Activated CD4-positive, alpha-beta T cell treated with anti-CD3 and anti-CD28 coated beads, Interleukin-2, amount 50 U/mL, for 24 hours (primary cell): ENCODE results near the gene LRRN4.
"Not testable (repeated sequence)": the region's sequence is repeated elsewhere in the genome, so short reads cannot be mapped to it uniquely, and the experiment has no call there.

Experiments
- DNase-seq, 2 donors: peaks; one replicate each; pipeline ENCODE4 v3.0.0-alpha.2; 2020; ENCODE audit warnings: low read depth in 1 of 2, low spot score in 1 of 2

LRRN4 gene

DNA sequence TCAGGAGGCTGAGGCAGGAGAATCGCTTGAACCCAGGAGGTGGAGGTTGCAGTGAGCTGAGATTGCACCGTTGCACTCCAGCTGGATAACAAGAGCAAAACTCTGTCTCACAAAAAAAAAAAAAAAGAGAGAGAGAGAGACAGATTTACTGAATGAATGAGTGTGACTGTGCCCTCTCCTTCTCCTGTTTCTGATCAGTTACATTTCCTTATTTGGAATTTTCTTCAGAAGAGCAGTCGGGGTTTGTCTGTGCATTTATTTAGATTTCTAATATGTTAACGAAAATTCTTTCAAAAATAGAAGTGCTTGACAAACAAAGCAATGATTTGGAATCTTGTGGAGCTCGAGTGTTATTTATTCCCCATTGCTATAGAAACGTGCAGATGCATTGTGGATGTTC is 6.4 kb upstream of the LRRN4 start:
- no peak for DNase-seq

DNA sequence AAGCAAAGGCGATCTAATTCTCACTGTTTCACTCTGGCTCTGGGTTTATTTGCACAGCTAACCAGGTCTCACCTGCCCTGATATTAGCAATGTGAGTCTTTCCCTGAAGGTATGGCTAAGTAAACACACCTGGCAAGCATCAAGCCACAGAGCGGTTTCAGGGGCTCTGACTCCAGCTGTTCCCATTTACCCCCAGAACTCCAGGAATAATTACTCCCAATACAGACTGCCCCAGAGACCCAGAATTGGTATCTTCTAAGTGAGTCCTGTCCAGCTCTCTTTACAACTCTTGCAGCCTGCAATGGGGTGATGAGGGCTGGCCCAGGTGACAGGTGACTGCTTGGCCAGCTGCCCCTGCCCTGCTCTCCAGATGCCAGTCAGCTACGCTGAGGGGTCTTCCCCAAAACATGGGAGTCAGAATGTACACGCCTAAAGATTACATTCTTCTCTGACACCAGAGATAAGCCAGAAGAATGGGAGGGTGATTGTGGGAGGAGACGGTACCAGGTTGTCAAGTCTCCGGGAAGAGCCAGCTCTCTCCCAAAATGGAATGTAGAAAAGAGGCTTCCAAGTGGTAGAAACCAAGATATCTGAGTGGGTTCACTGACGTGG is 4.9 kb upstream of the LRRN4 start:
- no peak for DNase-seq

DNA sequence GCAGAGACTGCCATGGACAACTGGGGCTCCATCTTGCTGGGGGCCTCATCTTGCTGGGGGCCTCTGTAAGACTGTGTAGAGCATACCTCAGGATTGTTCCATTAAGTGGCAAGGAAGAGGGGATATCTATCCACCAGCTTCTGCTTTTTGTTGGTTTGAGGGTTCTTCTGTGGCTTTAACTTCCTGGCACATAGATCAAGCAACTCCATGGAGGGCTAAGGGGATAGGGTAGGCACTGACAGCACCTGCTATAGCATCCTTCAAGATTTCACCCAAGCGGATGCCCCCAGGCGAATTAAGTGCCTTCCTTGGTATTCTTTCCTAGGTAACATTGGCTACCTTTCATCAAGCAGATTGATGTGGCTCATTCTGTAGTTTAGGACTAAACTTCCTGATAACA is 3.8 kb upstream of the LRRN4 start:
- no peak for DNase-seq

DNA sequence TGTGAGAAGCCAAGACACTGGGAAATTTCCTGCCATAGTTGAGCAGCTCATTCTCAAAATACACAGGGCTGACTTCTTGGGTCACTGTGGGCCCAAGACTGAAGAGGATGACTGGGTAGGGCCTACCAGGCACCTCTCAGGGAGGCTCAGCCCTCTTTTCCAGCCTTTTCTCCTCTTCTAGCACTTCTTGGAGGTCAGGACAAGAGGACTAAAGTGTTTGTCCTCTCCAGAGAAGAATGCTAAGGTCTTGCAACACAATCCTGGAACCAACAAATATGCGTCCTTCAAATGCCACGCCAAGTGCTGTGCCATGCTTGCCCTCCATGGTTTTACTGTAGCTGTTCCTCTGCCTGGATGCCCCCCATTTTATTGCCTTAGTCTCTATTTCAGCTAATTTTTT is 3.3 kb upstream of the LRRN4 start:
- DNase-seq: no peak

GRCh38 chr20:6055981-6056569 is 2.2 kb upstream of the LRRN4 start:
- no peak for DNase-seq

DNA sequence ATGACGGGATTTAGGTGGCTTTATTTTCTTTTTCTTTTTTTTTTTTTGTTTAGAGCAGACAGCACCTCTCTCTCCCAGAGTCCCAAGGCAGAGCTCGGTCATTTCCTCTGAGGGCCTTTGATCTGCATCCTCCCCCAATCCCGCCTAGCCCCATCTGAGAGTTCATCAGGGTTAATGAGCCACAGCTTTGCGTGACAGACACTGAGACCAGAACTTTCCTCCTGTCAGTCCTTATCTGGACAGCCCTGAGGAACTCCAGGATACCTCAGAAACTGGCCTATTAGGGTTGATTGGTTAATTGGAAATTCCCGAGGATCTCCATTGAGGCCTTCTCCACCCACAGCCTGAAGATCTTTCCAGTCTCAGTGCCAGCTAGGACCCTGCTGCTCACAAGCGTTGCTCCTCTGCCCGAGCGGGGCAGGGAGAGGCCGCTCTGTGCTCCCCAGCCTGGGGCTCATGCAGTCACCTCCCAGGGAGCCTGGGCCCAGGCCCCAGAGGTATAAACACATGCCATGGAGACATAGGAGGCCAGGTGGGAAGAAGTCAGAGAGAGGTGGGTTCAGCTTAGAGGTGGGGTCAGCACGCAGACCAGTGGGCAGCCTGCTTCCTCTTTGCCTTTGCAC is 1.4 kb upstream of the LRRN4 start:
- DNase-seq: no peak

DNA sequence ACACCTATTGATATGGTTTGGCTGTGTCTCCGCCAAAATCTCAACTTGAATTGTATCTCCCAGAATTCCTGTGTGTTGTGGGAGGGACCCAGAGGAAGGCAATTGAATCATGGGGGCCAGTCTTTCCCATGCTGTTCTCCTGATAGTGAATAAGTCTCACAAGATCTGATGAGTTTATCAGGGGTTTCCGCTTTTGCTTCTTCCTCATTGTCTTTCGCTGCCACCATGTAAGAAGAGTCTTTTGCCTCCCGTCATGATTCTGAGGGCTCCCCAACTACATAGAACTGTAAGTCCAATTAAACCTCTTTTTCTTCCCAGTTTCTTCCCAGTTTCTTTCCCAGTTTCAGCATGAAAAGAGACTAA is 810 bp upstream of the LRRN4 start:
- DNase-seq: not testable (repeated sequence)

DNA sequence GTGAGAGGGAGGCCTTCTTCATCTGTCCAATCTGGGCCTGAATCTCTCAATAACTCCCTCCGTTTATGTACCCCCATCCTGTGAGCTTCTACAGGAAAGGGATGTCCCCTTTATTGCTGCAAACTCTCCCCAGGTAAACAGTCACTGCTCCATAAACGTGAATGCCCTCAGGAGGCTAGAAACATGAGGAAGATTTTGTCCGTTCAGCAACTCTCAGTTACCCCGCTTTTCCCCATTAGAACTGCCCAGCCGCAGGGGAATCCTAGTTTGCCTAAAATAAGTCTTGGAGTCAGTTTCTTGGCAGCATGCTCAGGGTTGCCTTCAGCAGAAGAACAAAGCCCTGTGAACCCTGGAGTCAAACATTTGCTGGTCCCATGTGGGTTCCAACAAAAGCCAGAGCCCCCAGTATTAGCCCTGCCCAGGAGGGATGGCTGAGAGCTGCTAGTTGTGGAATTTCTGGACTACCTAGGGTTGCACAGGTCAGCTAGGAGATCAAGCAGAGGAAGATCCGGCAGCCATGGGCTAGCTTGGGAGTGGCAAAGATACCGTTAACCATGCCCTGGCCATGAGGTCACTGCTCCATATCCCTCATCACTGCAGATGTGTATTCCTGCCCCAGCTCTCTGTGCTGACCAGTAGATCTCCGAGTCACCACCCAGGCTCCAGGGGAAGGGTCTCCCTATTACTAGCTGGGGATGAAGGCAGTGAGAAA is 640 bp downstream of the LRRN4 start:
- no peak for DNase-seq

DNA sequence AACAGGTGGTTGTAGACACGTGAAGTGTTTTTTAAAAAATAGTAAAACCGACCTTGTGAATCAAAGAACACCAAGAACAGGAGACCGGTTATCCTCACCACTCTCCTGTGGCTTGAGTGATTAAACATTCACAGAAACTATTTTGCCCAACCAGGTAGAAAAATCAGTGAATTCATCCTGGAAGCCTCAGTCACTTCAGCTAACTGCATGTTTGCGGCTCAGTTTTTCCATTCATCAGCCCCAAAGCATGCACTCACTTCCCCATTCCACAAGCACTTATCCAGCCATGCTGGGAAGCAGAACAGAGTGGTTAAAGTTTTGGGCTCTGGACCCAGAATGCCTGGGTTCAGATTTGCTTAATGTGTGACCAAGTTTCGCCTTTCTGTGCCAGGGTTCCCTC is 2.4 kb downstream of the LRRN4 start:
- no peak for DNase-seq

GRCh38 chr20:6048391-6048790 is 5.5 kb downstream of the LRRN4 start:
- no peak for DNase-seq

GRCh38 chr20:6046432-6046831 is 7.4 kb downstream of the LRRN4 start:
- DNase-seq: no peak

DNA sequence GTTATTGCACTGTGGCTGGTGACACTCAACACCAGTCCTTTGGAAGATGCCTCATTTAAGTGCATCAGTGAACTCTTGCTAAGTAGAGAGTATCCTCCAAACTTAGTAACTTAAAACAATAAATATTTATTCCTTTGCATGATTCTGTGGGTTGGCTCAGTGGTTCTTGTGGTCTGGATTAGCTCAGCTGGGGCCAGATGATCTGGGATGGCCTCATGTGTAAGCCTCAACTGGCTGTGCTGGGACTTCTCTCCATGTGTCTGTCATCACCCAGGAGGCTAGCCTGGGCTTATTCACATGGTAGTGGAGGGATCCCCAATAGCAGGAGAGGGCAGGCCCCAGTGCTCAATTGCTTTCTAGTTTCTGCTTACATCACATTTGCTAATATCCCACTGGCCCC is 8.3 kb downstream of the LRRN4 start:
- DNase-seq: no peak

GRCh38 chr20:6044115-6044514 is 9.7 kb downstream of the LRRN4 start:
- DNase-seq: no peak

- no peak for DNase-seq
Observed at GRCh38 chr20:6041808-6042265, 12.0 kb downstream of the LRRN4 start.

DNA sequence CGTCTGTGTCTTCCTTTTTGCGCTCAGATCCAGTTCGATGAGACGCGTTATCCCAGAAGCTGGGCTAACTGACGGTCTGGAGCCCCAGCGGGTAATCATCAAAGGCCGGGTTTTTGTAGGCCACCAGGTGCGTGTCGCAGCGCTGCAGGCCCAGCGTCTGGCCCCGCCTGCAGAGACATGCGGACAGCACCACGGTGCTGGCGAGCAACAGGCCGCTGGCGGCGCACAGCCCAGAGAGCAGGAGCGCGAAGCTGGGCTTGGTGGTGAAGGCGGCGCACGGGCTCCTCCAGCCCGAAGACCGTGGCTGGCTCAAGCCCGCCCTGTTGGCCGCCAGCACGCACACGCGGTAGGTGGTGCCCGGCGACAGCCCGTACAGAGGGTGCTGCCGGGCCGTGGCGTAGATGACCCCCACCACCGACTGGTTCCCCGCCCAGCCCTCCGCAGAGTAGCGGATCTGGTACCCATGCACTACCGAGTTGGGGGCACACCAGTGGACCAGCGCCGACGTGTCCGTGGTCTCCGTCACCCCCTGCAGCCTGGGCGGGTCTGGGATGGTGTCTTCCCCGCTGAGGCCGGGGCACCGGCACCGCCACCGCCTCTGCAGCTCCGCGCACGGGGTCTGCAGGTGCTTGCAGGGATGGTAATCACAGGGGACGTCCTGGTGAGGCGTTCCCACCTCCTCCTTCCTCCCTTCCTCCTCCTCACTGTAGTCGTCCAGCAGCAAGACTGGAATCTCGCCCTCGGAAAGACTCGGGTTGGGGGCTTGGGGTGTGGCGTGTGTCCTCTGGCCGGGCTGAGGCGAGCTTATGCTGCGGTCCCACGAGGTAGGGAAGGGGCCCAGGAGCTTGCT is 12.7 kb downstream of the LRRN4 start:
- DNase-seq: no peak

DNA sequence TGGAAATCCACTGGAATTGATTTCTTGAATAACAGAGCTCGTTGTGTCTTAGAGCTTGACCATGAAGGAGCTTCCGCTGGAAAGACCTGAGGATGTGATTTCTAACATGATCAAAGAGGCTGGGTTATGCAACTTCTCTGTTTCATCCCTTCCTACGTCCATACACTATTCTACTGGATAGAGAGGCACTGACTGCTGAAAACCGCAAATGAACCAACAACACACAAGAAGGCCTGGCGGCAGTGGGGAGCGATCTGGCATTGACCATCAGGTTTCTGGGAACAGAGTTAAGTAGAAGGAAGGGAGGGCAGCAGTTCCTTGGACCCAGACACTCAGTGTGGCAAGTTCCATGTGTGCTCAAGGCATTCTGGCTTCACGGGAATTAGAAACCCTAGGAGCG is 13.3 kb downstream of the LRRN4 start:
- no peak for DNase-seq

DNA sequence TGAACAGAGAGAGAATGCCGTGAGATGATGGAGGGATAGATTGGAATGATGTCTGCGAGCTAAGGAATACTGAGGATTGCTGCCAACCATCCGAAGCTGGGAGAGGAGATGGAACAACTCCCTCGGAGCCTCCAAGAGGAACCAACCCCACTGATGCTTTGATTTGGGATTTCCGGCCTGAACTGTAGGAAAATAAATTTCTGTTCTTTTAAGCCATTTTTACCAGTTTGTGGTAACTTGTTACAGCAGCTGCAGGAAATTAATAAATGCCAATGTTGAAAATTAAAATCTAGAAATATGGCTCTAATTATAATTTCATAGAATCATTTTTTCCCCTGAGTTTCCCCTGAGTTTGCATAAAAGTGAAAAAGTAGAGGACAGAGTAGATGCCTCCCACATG is 14.1 kb downstream of the LRRN4 start:
- no peak for DNase-seq

- DNase-seq: no peak
Observed at GRCh38 chr20:6038256-6038655, 15.6 kb downstream of the LRRN4 start.

DNA sequence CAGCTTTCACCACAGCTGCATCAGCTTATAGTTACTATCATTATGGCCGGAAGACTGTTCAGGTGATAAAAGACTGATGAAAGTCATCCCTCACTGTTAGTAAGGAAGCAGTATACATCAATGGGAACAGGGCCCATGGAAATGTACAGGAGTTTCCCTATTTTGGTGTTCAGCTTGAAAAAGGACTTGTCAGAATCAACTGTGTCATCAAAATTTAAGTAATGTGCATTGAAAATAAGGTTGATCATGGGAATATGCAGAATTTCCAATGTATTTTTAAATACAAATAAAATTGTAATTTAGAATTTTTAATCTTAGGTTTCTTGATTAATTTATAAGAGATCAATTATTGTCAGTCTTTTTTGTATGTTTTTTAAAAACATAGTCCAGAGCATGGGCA is 16.8 kb downstream of the LRRN4 start:
- no peak for DNase-seq

GRCh38 chr20:6036213-6036612 is 17.6 kb downstream of the LRRN4 start:
- no peak for DNase-seq
